Right lobe of liver (tissue), 6 donors: ENCODE results near the gene GCSAM. TPM values are rescaled to one million over a fixed set of nuclear protein-coding genes. Genes with fewer than 3 reads are reported as not detected.

Source experiments
- ATAC-seq, 4 donors: fragments of 200-7000 bp; cut with Tn5 transposase; one replicate each; pipeline ENCODE4 v1.9.1; 2020; ENCODE audit warnings: mild to moderate bottlenecking in 4 of 4, moderate library complexity in 4 of 4
- DNase-seq, 3 donors: peaks; one replicate each; pipeline ENCODE4 v3.0.0-alpha.2; 2020
- H3K27ac ChIP-seq, 3 donors: fragments of 200-600 bp; one replicate each; pipeline ENCODE4 v1.8.0; 2022
- H3K27me3 ChIP-seq, 2 donors: fragments of 200-600 bp; one replicate each; pipeline ENCODE4 v1.8.0; 2022
- H3K36me3 ChIP-seq, 4 donors: fragments of 200-600 bp; sonication (generic) in 1 of 4; one replicate each; pipeline versions ENCODE4 v1.5.1 to v1.8.0; 2017 to 2022; ENCODE audit warnings: control low read depth in 1 of 4
- H3K4me1 ChIP-seq, 4 donors: fragments of 200-600 bp; sonication (generic) in 1 of 4; one replicate each; pipeline versions ENCODE4 v1.5.1 to v1.8.0; 2017 to 2022; ENCODE audit warnings: control low read depth in 1 of 4
- H3K4me3 ChIP-seq, 3 donors: fragments of 200-600 bp; one replicate each; pipeline ENCODE4 v1.8.0; 2022
- H3K9me3 ChIP-seq, 4 donors: fragments of 200-600 bp; sonication (generic) in 1 of 4; one replicate each; pipeline versions ENCODE4 v1.5.1 to v1.8.0; 2017 to 2022; ENCODE audit warnings: control low read depth in 1 of 4
- POLR2A ChIP-seq: fragments of 450-650 bp; IDR thresholded peaks from one replicate; pipeline ENCODE4 v1.6.1; 2017; ENCODE audit warnings: antibody characterized with exemption, mild to moderate bottlenecking
- WGBS: methylation state at CpG from one replicate; pipeline ENCODE4 v1.1.6; 2018; ENCODE audit warnings: low coverage, low lambda C conversion rate; ENCODE audit not compliant: insufficient coverage; ENCODE audit errors: missing lambda C conversion rate; 5-methylcytosine and 5-hydroxymethylcytosine counted together
- intact Hi-C, 2 donors: fragments of 100-400 bp; cut with DNase I; formaldehyde crosslinking; loops; one replicate each; pipeline versions ENCODE4 v1.11.2 to v1.14.1; 2022
- total RNA-seq, 6 experiments: library from RNA; depleted of rRNA in 2 of 6; stranded (reverse); fragments of >200 nt in 2 of 6; fragmentation: NEBNext Ultra II Directional in 3 of 6; extraction: Animal tissue kit (Norgen Biotek cat#: 25700) in 3 of 6; gene quantifications; one replicate each; pipeline versions ENCODE4 v1.1.0 to v1.2.4, GENCODE V29; 2016 to 2023
- TF ChIP-seq, protein P1 (sequence below), 4 donors: fragments of 200-600 bp in 3 of 4; fragments of 450-650 bp in 1 of 4; IDR thresholded peaks; one replicate each; pipeline versions ENCODE4 v1.5.1 to v1.8.0; 2016 to 2022; ENCODE audit warnings: antibody characterized with exemption in 4 of 4, mild to moderate bottlenecking in 2 of 4
- donor health status: DM: no; HTN: yes; CAD: no.
- donor health status: DM: no; HTN: no; CAD: no.
- donor health status: DM: no; HTN: no; CAD: no.
- donor health status: DM: no; HTN: yes; CAD: no.
- donor health status: DM: no; HTN: yes; CAD: no.

Gene GCSAM
- total RNA-seq, 6 experiments from 2014 or later = 0.12 to 0.18 TPM; not detected in 4

DNA sequence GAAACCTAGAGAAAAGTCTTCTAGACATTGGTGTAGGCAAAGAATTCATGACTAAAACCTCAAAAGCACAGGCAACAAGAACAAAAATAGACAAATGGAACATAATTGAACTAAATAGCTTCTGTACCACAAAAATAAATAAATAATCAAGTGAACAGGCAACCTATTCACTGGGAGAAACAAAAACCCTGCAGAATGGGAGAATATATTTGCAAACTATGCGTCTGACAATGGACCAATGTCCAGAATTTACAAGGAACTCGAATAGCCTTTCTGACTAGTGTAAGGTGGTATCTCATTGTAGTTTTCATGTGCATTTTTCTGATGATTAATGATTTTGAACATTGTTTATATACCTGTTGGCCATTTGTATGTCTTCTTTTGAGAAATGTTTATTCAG is 37.0 kb upstream of the GCSAM start:
- H3K9me3 ChIP-seq = no peaks in the 10 kb centered on the region
- no peak for TF ChIP-seq POLR2A
- TF ChIP-seq, protein P1, sequence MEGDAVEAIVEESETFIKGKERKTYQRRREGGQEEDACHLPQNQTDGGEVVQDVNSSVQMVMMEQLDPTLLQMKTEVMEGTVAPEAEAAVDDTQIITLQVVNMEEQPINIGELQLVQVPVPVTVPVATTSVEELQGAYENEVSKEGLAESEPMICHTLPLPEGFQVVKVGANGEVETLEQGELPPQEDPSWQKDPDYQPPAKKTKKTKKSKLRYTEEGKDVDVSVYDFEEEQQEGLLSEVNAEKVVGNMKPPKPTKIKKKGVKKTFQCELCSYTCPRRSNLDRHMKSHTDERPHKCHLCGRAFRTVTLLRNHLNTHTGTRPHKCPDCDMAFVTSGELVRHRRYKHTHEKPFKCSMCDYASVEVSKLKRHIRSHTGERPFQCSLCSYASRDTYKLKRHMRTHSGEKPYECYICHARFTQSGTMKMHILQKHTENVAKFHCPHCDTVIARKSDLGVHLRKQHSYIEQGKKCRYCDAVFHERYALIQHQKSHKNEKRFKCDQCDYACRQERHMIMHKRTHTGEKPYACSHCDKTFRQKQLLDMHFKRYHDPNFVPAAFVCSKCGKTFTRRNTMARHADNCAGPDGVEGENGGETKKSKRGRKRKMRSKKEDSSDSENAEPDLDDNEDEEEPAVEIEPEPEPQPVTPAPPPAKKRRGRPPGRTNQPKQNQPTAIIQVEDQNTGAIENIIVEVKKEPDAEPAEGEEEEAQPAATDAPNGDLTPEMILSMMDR (IDR thresholded peaks at IDR 0.05) = no peak
- no peak overlapping the region for H3K27ac ChIP-seq
- no peak for DNase-seq
- no peaks in the 10 kb centered on the region for H3K27me3 ChIP-seq
- 69% methylated on average over 2 of the region's 2 CpGs for WGBS
- intact Hi-C loops = no loop called here
- ATAC-seq = no peak
- no peaks in the 10 kb centered on the region for H3K36me3 ChIP-seq
- H3K4me1 ChIP-seq = no peaks in the 10 kb centered on the region
- H3K4me3 ChIP-seq = no peak overlapping the region

DNA sequence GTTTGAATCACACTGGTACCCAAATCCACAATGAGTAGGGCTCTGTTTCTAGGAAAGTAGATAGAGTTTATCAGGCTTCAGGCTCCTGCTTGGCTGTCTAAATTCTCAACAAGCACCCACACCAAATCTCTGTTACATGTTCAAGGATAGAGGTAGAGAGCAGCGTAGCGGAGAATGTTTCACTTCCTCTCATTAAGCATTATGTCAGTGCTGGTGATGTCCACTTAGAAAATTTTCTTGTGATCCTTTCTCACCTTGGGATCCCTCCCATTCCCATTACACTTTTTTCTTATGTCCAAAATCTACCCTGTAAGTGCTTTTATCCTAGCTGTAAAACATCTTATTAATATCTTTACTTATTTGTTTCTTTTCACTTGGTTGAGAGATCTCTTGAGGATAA is 34.7 kb upstream of the GCSAM start:
- Histone ChIP-seq H3K4me1 (no peaks in the 10 kb centered on the region), H3K36me3 (no peaks in the 10 kb centered on the region), H3K4me3 (no peak overlapping the region), H3K27me3 (no peaks in the 10 kb centered on the region), H3K27ac (no peak overlapping the region), H3K9me3 (no peaks in the 10 kb centered on the region)
- intact Hi-C loops = no loop called here
- TF ChIP-seq POLR2A = no peak
- TF ChIP-seq, protein P1 (IDR thresholded peaks at IDR 0.05) = no peak
- WGBS = 83% methylated on average over 2 of the region's 2 CpGs
- ATAC-seq = no peak
- DNase-seq = no peak

DNA sequence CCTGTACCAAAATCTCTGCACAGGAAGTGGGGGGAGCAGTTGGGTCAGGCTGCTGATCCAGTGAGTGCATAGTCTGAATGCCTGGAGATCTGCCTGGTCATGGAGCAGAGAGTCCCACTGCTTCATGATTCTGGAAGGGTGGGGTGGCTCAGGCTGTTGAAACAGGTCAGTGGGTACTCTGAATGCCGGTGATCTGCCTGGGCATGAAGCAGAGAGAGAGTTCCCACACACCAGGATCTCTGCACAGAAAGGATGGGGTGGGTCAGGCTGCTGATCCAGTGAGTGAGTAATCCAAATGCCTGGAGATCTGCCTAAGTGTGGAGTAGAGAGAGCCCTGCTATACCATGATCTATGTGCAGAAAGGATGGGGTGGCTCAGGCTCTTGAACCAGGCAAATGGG is 16.1 kb upstream of the GCSAM start:
- Histone ChIP-seq H3K9me3 (no peaks in the 10 kb centered on the region), H3K4me3 (no peak overlapping the region), H3K27me3 (no peaks in the 10 kb centered on the region), H3K27ac (no peak overlapping the region), H3K4me1 (no peaks in the 10 kb centered on the region), H3K36me3 (no peaks in the 10 kb centered on the region)
- WGBS = no CpG with 5 or more reads among the region's 1 CpG
- no peak for ATAC-seq
- no peak for DNase-seq
- intact Hi-C loops = no loop called here
- no peak for TF ChIP-seq POLR2A
- TF ChIP-seq, protein P1 (IDR thresholded peaks at IDR 0.05) = no peak

DNA sequence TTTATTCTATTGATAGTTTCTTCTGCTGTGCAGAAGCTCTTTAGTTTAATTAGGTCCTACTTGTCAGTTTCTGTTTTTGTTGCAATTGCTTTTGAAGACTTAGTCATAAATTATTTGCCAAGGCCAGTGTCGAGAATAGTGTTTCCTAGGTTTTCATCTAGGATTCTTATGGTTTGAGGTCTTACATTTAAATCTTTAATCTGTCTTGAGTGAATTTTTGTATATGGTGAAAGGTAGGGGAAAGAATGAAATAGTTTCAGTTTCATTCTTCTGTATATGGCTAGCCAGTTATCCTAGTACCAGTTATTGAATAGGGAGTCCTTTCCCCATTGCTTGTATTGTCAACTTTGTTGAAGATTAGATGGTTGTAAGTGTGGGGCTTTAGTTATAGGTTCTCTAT is 10.6 kb upstream of the GCSAM start:
- Histone ChIP-seq H3K27me3 (no peaks in the 10 kb centered on the region), H3K36me3 (no peaks in the 10 kb centered on the region), H3K9me3 (no peaks in the 10 kb centered on the region), H3K4me3 (no peak overlapping the region), H3K27ac (no peak overlapping the region), H3K4me1 (no peaks in the 10 kb centered on the region)
- DNase-seq = no peak
- WGBS = 73% methylated on average over 1 of the region's 1 CpG
- intact Hi-C loops = no loop called here
- TF ChIP-seq, protein P1 (IDR thresholded peaks at IDR 0.05) = no peak
- no peak for TF ChIP-seq POLR2A
- ATAC-seq = no peak

DNA sequence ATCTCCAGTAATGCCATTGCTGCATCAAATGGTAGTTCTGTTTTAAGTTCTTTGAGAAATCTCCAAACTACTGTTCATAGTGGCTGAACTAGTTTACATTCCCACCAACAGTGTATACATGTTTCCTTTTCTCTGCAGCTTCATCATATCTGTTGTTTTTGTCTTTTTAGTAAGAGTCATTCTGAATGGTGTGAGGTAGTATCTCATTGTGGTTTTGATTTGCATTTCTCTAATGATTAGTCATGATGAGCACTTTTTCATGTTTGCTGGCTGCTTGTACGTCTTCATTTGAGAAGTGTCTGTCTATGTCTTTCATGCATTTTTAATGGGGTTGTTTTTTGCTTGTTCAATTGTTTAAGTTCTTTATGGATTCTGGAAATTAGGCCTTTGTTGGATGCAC is 10.2 kb upstream of the GCSAM start:
- no peak for DNase-seq
- ATAC-seq = no peak
- intact Hi-C loops = no loop called here
- no peak for TF ChIP-seq POLR2A
- TF ChIP-seq, protein P1 (IDR thresholded peaks at IDR 0.05) = no peak
- Histone ChIP-seq H3K27me3 (no peaks in the 10 kb centered on the region), H3K36me3 (no peaks in the 10 kb centered on the region), H3K4me3 (no peak overlapping the region), H3K9me3 (no peaks in the 10 kb centered on the region), H3K4me1 (no peaks in the 10 kb centered on the region), H3K27ac (no peak overlapping the region)
- WGBS = 58% methylated on average over 1 of the region's 1 CpG
